SK-N-MC (cell line): Measurements from ENCODE around the gene TSPAN5.

Source experiments
- EZH2 ChIP-seq: fragments of 200-600 bp; sonication (generic); IDR thresholded peaks from one replicate; pipeline ENCODE4 v1.6.1; 2017; ENCODE audit warnings: antibody characterized with exemption
- POLR2AphosphoS5 ChIP-seq: IDR thresholded peaks from 2 replicates; pipeline ENCODE4 v1.6.1; 2012; ENCODE audit warnings: mild to moderate bottlenecking, low read depth, low read length, borderline replicate concordance

DNA sequence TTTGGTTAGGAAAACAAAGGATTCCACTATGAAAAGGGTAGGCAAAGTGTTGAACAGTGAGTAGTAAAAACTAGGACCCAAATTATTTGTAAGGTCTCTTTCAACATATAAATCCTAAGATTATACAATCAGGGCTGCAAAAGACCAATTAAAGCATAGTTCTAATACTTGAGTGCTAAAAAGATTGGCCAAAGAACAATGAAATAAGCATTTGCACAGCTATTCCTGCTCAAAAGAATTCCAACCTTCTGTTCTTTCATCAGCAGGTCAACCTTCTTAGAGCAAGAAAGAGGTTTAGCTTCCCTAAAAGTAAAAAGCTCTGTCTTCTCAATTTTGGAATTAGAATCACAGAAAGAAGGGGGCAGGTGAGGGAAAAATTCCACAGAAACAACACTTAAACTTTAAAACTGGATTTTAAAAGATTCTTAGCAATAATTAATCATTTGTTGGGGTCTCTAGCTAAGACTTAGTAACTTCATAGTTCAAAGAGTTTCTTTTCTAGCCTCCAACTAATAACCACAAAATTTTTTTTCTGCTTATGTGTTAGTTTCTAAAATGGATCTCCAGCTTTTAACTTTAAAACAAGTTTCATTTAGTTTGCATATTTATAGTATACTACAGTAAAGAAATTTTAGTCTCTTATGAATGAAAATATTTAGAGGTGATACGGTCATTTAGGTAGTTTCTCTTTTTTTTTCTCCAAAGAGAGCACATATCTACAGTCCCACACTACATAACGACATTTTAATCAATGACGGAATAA is 16.3 kb downstream of the TSPAN5 start:
- no peak for TF ChIP-seq POLR2AphosphoS5
- TF ChIP-seq EZH2 = no peak
